Suprapubic skin (tissue), 3 donors: ENCODE measurements around the gene ADCY5.

ENCODE experiments used
- CTCF ChIP-seq, 2 donors: fragments of 200-600 bp in 1 of 2; fragments of 450-650 bp in 1 of 2; sonication (generic) in 1 of 2; IDR thresholded peaks; one replicate each; pipeline ENCODE4 v1.5.1; 2016 to 2019; ENCODE audit warnings: antibody characterized with exemption in 2 of 2, mild to moderate bottlenecking in 1 of 2, moderate library complexity in 1 of 2
- POLR2AphosphoS5 ChIP-seq, 3 donors: sonication (generic); formaldehyde crosslinking; IDR thresholded peaks; one replicate each; pipeline ENCODE4 v1.6.1; 2017; ENCODE audit warnings: antibody characterized with exemption in 3 of 3

- no peak for TF ChIP-seq CTCF (IDR thresholded peaks at IDR 0.05)
- no peak for TF ChIP-seq POLR2AphosphoS5 (IDR thresholded peaks at IDR 0.05)
Observed at GRCh38 chr3:123372686-123373473, 76.0 kb downstream of the ADCY5 start.
